GM19238 (cell line): ENCODE results near the gene MRPL38.
"Not testable (repeated sequence)": the region's sequence is repeated elsewhere in the genome, so short reads cannot be mapped to it uniquely, and the experiment has no call there.

ENCODE experiments used
- DNase-seq: peaks from one replicate; pipeline ENCODE4 v3.0.0; 2011; ENCODE audit warnings: low spot score; ENCODE audit not compliant: insufficient read length

MRPL38 gene

DNA sequence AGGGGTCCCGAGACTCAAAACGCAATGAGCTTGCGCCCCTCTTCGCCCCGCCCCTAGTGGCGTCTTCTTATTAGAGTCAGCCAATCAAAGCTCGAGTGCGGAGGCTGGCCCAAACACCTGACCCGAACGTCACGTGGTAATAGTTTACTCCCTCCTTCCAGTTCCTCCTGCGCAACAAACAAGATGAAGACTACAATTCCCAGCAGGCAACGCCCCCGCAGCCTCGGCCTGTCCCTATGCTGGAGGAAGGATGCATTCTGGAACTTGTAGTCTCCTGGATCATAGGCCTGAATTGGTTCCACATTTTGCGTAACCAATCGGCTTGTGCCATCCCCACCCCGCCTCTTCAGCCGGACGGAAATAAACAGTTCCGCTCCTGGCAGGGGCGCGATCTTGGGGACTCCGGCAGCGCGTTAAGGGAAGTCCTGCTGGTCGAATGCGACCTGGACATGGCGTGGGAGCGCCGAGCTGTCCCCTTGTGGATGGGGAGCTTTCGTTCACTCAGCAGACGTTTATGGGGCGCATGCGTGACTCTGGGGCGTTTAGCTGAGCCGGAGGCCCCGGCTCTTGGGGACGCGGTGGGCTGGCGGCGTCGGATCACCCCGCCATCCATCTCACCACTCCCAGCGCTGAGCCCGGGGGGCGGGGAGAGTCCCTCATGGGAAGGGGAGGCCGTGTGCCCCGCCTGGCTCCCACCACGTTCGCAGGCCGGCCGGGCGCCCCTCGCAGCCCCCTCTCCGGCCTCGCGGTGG lies 49.2 kb downstream of the MRPL38 start, which contains the start of gene WBP2:
Gene WBP2, minus strand, starts transcription at position 26 of the 752 bp plus-strand sequence. CDS start 38 bp downstream, outside the sequence.
- DNase-seq, result peak; percentile 97

DNA sequence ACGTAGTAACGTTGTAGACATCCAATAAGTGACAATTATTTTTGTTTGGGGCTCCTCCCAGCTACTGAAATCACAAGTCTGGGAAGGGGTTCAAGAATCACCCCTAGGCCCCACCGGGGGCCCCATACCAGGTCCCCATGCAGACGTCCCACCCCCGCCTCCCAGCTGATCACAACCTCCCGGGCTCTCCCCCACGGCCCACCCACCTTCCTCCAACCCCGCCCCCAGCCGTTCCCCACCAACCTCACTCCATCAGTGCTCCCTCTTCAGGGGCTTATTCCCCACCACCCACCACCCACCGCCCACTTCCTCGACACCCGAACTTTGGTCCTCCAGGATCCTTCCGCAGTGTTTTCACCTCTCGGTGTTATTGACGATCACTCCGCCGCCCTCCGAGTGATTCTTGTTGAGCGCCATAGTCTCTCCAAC lies 49.8 kb downstream of the MRPL38 start:
- no peak for DNase-seq

DNA sequence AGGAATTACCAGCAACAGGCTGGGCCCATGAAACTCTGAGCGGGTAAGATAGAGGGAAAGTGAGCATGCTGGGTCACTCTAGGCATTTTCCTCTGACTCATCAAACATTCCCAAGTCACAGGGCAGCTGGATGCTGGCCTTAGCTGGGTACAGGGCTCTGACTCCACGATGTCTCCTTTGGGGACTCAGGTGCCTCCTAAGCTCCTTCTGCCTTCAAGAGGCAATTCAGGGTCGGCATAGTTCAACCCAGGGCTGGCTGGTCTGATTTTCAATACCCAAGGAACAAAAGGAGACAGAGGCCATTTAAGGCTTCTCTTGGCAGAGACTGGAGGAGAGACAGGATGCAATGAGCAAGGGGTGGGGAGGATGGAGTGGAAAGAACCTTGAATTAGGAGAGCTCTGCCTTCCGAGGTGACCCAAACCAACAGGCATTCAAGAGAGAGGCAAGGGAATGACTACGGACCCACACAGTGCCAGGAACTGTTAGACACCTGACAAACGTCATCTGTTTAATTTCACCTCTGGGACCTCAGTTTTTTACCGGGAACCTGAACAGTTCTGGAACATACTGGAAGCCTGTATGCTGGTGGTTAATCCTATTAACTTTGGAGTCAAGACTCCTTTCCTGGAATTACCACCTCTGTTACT lies 50.5 kb downstream of the MRPL38 start:
- DNase-seq, result no peak

DNA sequence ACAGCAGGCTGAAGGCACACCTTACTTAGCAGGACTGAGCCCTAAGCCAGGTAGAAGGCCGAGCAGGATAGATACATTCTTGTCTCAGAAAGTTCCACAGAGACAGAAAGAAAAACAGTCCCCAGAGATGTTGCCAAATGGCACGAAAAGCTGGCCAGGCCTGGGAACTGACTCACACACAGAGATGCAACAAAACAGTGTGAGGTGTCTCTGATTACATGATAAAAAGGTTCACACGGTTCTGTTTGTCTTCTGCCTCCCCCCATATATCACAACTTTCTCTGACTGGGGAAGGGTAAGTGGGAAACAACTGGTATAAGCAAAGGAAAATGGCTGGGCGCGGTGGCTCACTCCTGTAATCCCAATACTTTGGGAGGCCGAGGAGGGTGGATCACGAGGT lies 51.3 kb downstream of the MRPL38 start:
- DNase-seq, result no peak

DNA sequence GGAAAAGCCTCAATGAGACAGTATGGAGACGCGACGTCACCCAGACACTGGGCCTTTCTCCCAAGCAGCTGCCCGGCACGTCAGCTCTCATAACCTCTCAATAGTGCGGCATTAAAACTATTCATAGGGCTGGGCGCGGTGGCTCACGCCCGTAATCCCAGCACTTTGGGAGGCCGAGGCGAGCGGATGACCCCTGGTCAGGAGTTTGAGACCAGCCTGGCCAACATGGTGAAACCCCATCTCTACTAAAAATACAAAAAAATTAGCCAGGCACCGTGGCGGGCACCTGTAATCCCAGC lies 53.0 kb downstream of the MRPL38 start:
- DNase-seq, result not testable (repeated sequence)

DNA sequence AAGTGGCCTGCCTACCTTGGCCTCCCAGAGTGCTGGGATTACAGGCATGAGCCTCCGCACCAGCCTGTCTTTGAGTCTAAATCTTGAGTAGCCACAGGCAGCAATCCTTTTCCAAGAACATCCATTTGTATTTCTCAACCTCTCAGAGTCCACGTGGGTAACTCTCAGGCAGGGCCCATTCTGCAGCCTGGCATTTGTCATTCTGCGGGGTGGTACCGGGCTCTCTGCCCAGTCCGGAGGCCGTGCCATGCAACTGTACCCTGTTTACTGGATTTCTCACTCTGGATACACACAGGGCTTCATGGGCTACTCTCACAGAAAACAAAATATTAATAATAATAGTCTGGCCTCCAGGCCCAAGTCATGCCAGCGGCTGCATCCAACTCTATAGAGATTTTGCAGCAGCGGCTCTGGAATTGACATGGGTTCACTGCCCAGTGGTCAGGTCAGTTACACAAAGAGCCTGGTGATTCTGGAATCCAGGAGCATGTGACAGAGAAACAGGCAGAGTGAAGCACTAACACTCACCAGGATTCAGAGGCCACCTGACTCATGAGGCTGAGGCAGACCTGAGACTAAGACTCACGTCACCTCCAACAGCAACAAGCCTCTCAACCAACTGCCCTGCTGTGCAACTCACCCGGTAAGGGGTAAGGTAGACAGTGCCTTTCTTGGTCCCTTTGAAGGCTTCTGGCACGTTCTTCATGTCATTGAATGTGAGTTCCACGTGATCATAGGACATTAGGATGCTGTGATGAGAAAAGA lies 53.6 kb downstream of the MRPL38 start:
- DNase-seq, result no peak

DNA sequence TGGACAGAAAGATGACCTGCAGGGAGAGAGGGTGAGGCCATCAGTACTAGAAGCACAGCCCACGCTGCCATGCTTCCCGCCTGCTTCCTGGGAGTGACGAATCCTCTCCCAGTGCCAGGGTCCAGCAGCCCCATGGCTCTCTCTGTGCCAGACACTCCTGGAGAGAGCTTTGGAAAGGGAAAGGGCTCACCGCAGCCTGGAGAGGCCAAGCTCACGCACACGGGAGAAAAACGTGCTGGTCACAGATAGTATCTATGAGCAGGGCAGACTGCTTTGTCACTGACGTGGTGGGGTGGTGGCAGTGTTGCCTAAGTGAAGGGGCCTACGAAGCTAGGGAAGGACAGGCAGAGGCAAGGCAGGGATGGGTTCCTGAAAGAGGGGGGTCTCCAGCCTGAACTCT lies 55.0 kb downstream of the MRPL38 start:
- DNase-seq, result no peak

DNA sequence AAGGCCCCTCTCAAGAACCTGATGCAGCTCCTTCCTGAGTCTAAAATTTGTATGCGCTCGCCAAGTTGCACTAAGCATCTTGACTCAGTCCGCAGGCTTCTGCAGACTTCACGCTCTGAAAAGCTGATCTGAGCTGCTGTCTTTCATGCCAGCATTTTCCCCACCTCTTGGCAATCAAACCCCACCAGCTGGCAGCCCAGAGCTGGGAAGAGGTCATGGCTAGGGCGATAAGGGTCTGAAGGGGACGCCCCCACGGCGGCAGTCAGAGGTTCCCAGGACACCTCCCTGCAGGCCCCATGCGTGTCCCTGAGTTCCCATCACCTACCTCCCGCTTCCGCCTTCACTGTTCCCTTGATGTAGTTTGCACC lies 55.4 kb downstream of the MRPL38 start:
- no peak for DNase-seq
